ENCODE results near the gene OSTC.
A peak's percentile ranks its signal among the peaks of the same experiment; 100 is the strongest.

Gene OSTC

GRCh38 chr4:108650212-108651013 lies at the start of gene OSTC:
OSTC (plus strand) TSS chr4:108650599; CDS start chr4:108650656, 57 bp downstream.
- DNase-seq = peak; percentile 58

DNA sequence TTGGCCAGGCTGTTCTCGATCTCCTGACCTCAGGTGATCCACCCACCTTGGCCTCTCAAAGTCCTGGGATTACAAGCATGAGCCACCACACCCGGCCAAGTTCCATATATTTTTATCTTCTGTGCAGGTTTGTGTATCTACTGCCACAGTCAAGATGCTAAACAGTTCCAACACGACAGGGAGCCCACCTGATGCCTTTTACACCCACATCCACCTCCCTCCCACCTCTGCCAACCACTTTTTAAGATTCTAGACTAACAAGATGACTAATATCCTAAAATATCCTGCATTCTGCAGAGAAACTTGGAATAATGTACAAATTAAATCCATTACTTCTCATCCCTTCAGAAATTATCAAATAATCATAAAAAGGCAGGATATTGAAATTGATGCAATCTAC lies 49.3 kb upstream of the OSTC start:
- no peak for DNase-seq

- DNase-seq = no peak
These were observed 48.9 kb upstream of the OSTC start for GRCh38 chr4:108601532-108601931.

DNA sequence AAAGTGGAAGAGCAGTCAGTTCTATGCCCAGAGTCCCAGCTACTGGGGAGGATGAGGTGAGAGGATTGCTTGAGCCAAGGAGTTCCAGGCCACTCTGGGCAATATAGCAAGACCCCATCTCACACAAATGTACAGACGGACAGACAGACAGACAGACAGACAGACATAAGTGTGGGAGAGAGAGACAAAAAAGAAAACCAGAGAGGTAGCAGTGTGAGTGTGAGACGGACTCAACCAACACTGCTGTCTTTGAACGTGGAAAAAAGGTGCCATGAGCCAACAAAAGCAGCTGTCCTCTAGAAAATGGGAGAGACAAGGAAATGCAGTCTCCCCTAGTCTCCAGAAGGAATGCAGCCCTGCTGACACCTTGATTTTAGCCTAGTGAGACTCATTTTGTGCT lies 48.2 kb upstream of the OSTC start:
- DNase-seq = no peak

GRCh38 chr4:108607079-108607815 lies 43.2 kb upstream of the OSTC start:
- DNase-seq = no peak

- DNase-seq = no peak
These were observed 39.0 kb upstream of the OSTC start for GRCh38 chr4:108611365-108611764.

DNA sequence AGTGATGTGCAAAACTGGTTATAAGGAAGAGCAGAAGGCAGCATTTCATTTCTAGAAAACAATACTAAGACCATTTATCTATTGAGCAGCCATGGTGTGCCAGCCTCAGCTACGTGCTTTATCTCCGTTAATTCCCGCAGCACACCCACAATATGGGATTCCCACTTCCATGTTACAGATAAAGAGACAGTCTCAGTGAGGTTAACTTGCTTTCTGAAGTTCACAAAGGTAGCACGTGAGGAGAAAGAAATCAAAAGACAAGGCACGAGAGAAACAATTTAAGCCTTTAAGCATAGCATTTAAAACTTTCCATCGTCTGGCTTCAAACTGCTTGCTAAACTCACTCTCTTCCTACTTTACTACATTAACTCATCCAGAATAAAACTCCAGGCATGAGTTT lies 38.0 kb upstream of the OSTC start:
- DNase-seq = no peak

DNA sequence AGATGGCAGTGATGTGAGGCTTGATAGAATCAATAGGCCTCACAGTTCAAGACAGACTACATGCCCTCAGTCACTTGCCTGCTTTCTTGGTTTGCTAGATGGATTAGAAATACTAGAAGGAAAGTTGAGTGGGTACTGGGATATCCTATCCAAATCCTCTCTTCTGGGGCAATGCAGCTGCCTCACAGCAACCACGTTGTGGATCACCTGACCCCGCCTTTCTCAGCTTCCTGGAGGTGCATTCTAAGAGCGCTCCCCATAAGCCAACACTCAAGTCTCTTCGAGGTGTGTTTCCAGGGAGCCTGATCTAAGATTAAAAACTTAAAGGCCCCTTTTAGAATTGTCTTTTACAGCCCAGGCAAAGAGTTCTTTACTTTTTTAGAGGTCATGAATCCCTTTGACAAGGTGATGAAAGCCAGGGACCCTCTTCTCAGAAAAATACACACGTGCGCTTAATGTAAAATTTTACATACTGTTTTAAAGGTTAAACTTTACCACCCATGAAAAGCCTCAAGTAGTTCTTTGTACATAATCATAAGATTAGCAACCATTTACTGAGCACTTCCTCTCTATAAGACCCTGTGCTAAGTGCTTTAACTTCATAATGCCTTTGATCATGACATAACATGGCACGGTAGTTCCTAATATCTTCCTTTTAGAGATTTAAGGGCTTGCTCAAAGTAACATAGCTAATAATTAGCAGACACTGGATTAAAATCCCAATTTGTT lies 30.9 kb upstream of the OSTC start:
- DNase-seq = no peak

GRCh38 chr4:108620101-108620932 lies 30.1 kb upstream of the OSTC start, which contains the start of gene RPL34:
RPL34 (plus strand) TSS chr4:108620576; CDS start chr4:108621960, 1,384 bp downstream.
- peak; percentile 60 for DNase-seq

DNA sequence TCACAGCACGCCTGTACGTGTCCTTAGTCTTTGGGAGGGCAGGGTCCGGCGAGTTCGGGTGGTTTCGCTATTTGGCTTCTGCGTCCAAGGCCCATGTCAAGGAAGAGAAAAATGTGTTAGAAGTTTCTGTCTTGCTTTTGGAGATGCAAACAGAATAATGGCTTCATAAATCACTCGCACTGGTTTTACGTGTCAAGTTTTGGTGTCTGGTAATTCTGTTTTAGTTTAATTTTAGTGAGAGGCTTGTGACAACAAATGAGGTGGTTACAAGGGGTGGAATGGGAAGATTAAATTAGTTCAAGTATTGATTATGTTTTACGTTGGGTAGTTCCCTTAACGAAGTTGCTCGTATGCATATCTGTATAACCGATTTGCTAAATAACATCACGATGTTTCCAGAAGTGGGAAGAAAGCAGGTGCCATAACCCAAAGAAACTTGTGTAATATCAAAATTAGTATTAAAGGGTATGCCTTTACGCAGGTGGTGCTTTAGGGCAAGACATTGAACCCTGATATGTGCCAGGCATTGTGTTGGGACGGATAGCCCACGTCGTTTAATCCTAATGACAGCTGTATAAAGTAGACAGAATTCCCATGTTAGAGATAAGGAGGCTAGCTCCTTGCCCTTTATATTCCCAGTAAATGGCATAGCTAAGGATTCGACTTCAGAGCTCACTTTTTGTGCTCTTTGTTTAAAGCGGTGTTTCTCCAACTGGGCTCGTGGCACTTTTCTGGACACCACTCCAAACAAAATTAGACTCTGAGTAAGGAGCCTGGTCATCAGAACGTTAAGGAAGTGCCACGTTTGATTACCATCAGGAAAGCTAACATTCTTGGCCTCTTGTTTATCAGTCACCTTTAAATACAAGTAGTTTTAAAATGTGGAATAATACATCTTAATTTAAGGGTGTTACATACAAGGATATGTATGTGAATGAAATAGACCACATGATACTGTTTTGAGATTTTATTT lies 29.2 kb upstream of the OSTC start:
- no peak for DNase-seq

GRCh38 chr4:108622022-108622421 lies 28.4 kb upstream of the OSTC start:
- no peak for DNase-seq

DNA sequence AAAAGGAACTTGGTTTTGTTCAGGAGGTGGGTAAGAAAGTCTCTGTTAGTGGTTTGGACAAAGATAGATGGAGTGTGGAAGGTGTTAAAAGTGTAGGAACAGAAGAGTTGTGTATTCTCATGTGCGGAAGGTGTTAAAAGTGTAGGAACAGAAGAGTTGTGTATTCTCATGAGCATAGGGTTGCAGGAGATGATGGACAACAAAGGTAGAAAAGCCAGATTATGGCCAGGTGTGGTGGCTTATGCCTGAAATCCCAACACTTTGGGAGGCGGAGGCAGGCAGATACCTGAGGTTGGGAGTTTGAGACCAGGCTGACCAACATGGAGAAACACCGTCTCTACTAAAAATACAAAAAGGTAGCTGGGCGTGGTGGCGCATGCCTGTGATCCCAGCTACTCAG lies 27.6 kb upstream of the OSTC start:
- DNase-seq = no peak

DNA sequence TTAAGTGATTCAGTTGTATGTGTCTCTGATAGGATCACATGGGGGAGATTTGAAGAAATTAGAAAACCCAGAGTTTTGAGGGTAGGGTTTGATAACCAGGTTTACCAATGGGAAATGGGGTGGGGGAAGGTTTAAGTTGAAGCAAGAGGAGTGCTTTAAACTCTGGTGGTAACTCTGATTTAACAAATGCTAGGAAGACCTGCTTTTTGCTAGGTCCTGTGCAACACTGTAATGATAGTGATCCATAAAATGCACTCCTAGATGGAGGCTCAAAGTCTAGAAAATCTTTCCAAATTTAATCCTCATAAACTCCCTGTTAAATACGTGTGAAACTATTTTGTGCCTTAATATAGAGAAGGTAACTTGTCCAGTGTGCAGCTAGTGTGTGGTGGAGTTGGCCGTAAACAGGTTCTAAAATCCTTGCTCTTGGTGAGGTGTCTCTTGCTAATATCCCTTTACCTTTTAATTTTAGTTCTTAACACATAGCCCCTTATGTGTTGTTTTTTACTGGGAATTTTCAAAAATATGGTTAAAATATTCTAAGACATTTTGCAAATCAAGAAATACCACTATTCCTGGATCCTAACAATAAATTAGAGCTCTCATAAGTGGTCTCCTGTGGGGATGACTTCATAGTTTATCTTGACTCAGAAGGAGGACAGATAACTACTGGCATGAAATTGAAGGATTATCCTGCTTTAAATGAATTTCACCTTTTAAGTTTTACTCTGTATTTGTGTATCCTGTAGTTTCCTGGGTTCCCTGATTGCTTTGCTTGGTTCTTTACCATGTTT lies 25.9 kb upstream of the OSTC start:
- DNase-seq = no peak

GRCh38 chr4:108626056-108626455 lies 24.3 kb upstream of the OSTC start:
- no peak for DNase-seq

DNA sequence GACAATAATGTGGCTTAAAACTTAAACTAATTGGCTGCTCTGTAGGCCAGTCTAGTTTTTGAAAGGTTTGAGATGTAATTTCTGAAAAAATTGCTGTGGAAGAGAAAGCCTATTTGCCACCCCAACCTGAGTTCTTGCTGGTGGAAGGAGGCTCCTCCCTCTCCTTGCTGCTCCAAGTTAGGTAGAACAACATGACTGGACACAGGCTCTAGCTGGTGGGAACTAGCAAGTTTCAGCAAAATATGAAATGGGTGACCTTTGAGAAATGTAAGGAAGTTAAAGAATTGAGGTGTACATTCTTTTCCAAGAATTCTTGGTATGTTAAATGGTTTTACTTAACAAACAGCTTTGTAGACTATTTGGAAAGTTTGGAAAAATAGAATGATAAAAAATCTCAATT lies 22.0 kb upstream of the OSTC start:
- DNase-seq = no peak

DNA sequence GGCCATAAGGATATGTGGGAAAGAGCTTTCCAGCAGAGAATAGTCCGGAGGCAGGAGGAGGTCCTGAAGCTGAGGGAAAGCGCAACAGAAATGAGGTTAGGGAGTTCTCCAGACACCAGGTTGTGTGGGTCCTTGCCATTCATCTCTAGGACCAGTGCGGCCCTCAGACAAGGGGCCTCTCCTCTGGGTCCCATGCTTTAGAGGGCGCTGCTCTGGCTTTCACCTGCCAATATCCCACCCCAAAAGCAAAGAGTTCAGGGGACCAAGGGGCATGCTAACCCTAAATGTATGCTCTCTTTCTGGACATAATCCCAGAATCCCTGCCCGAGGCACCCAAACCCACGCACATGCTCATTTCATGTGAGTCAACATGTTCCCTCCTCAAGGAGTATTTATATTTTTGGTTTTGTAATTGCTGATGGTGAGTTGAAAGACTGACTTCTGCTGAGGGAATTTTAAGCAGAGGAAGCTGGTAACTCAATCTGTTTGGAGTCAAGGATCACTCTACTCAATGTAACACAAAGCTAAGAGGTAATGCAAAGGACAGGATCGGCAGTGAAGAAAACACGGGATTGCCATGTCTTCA lies 15.2 kb upstream of the OSTC start:
- no peak for DNase-seq

- no peak for DNase-seq
These were observed 14.2 kb upstream of the OSTC start for GRCh38 chr4:108636246-108636645.

DNA sequence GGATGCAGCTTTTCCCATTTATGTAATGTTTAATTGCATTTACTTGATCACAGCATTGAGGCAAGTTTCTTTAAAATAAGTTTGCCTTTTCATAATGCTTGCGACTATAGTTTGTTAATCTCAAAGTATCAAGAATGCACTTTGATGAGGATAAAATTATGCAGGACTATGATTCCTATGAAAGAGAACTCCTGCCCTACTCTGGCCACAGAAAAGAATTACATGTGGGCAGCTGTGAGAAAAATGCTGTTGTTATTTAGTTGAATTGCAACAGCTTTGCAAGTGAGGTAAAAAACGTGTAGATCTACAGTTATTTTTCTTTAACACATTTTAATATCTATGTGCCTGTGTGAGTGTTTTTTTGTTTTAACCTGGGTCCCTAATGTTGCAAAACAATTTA lies 12.5 kb upstream of the OSTC start:
- DNase-seq = no peak

DNA sequence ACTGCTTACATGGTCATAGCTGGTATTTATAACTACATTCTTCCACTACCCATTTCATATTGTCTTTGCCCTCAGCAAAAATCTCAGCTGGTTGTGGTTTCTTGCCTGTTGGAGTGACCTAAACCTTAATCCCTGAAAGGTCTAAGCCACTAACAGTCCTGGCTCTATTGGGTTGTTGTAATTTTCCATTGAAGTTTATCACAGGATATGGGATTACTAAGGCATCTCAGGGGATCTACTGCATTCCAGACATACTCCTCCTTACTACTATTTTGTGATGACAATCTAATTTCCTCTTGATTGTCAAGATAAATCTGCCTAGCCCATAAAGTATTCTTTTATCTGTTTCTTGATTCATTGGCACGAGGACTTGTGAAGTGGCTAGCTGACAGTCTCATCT lies 6.2 kb upstream of the OSTC start:
- DNase-seq = no peak

GRCh38 chr4:108646706-108647105 lies 3.7 kb upstream of the OSTC start:
- no peak for DNase-seq

Measured in NCI-H524 treated with DMSO at 0.1 percent for 48 hours (cell line).